Activated gamma-delta T cell treated with anti-CD3 and anti-CD28 coated beads, Interleukin-2, amount 50 U/mL, for 16 hours (primary cell): ENCODE measurements around the gene OR9Q1.
"Not testable (repeated sequence)": the region's sequence is repeated elsewhere in the genome, so short reads cannot be mapped to it uniquely, and the experiment has no call there.

Experiments used
- DNase-seq: peaks from one replicate; pipeline ENCODE4 v3.0.0-alpha.2; 2020; ENCODE audit warnings: low read depth

The OR9Q1 gene

GRCh38 chr11:58134151-58134550, 110.5 kb downstream of the OR9Q1 start:
- DNase-seq = no peak

GRCh38 chr11:58135171-58135570, 111.5 kb downstream of the OR9Q1 start:
- DNase-seq = no peak

GRCh38 chr11:58142761-58143160, 119.1 kb downstream of the OR9Q1 start:
- no peak for DNase-seq

- no peak for DNase-seq
Observed at GRCh38 chr11:58152781-58153180, 129.1 kb downstream of the OR9Q1 start.

GRCh38 chr11:58164389-58164788, 140.7 kb downstream of the OR9Q1 start:
- no peak for DNase-seq

GRCh38 chr11:58164990-58165389, 141.3 kb downstream of the OR9Q1 start:
- DNase-seq = no peak

- DNase-seq = no peak
Observed at GRCh38 chr11:58165504-58166106, 141.9 kb downstream of the OR9Q1 start.

GRCh38 chr11:58177409-58178054, 153.9 kb downstream of the OR9Q1 start:
- DNase-seq = no peak

- no peak for DNase-seq
Observed at GRCh38 chr11:58178444-58178843, 154.8 kb downstream of the OR9Q1 start.

- no peak for DNase-seq
Observed at GRCh38 chr11:58179648-58180047, 156.0 kb downstream of the OR9Q1 start.

- no peak for DNase-seq
Observed at GRCh38 chr11:58186938-58187337, 163.3 kb downstream of the OR9Q1 start.

GRCh38 chr11:58188770-58189169, 165.1 kb downstream of the OR9Q1 start, which contains the start of gene OR9Q2:
Gene OR9Q2, plus strand, starts transcription at chr11:58189070. Its CDS starts 1,421 bp downstream, at chr11:58190491.
- no peak for DNase-seq

GRCh38 chr11:58192229-58192628, 168.5 kb downstream of the OR9Q1 start:
- DNase-seq = no peak

- no peak for DNase-seq
Observed at GRCh38 chr11:58193391-58193790, 169.7 kb downstream of the OR9Q1 start.

GRCh38 chr11:58195939-58196338, 172.3 kb downstream of the OR9Q1 start:
- DNase-seq = no peak

GRCh38 chr11:58199271-58199670, 175.6 kb downstream of the OR9Q1 start:
- DNase-seq = no peak

- no peak for DNase-seq
Observed at GRCh38 chr11:58204042-58204441, 180.4 kb downstream of the OR9Q1 start, which contains the start of gene OR1S2. Gene OR1S2, minus strand, starts transcription at chr11:58204142. Its CDS starts 0 bp downstream, at chr11:58204142.

- DNase-seq = not testable (repeated sequence)
Observed at GRCh38 chr11:58212420-58212819, 188.7 kb downstream of the OR9Q1 start, which contains the start of gene OR1S1. Gene OR1S1, plus strand, starts transcription at chr11:58212720.

GRCh38 chr11:58216476-58216875, 192.8 kb downstream of the OR9Q1 start:
- DNase-seq = no peak

- no peak for DNase-seq
Observed at GRCh38 chr11:58222721-58223120, 199.0 kb downstream of the OR9Q1 start.

- no peak for DNase-seq
Observed at GRCh38 chr11:58227956-58228615, 204.4 kb downstream of the OR9Q1 start.
